Measurements from ENCODE around the gene POLR2I.
A peak's percentile ranks its signal among the peaks of the same experiment; 100 is the strongest.

Gene POLR2I

GRCh38 chr19:36114721-36115452 lies at the start of gene POLR2I:
POLR2I (minus strand) TSS chr19:36114875; CDS start chr19:36114856, 19 bp downstream.
- H3K4me3 ChIP-seq (replicated peaks; ENCODE audit: low read depth, low read length) = peak within 1 kb of the TSS; percentile 91
- DNase-seq (ENCODE audit: extremely low read depth, low read depth) = peak; percentile 99
- no peak for TF ChIP-seq CTCF (IDR thresholded peaks at IDR 0.05; ENCODE audit: low read depth, low read length, missing control alignments)

DNA sequence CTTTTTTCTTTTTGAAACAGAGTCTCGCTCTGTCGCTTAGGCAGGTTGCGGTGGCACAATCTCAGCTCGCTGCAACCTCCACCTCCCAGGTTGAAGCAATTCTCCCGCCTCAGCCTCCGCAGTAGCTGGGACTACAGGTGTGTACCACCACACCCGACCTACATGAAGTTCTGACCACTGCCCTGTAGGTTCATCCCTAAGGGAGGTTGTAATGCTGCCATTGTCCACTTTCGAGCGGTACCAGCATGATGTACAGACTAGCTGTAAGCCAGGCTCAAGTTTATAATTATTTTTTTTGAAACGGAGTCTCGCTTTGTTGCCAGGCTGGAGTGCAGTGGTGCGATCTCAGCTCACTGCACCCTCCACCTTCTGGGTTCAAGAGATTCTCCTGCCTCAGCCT lies 49.1 kb upstream of the POLR2I start:
- TF ChIP-seq CTCF (IDR thresholded peaks at IDR 0.05; ENCODE audit: low read depth, low read length, missing control alignments) = no peak
- DNase-seq (ENCODE audit: extremely low read depth, low read depth) = no peak
- H3K4me3 ChIP-seq (replicated peaks; ENCODE audit: low read depth, low read length) = no peak overlapping the region

DNA sequence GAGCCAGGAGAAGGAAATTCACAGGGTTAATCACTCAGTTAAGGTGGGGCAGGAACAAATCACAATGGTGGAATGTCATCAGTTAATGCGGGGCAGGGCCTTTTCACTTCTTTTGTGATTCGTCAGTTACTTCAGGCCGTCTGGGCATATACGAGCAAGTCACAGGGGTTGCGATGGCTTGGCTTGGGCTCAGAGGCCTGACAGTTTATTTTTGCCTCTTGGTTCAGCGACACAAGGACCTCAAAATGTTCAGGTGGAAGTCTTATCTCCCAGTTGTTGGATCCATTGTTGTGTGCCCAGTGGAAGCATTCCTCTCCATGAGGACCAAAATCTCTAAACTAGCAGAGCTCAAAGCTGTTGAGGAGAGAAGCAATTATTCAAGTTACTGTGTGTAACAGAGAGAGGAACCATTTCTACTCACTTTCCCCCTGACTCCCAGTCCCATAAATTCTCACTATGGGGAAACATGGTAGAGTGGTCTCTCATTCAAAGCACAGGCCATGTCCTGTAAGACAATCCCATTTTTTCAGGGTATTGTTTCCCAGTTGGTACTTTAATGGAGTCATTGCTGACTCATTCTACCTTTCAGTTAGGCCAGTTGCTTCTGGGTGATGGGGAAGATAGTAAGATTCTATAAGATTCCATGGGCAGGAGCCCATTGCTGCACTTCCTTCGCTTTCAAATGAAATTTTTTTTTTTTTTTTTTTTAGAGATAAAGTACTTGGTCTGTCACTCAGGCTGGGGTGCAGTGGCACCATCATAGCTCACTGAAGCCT lies 46.3 kb upstream of the POLR2I start:
- TF ChIP-seq CTCF (IDR thresholded peaks at IDR 0.05; ENCODE audit: low read depth, low read length, missing control alignments) = no peak
- DNase-seq (ENCODE audit: extremely low read depth, low read depth) = no peak
- no peak overlapping the region for H3K4me3 ChIP-seq (replicated peaks; ENCODE audit: low read depth, low read length)

DNA sequence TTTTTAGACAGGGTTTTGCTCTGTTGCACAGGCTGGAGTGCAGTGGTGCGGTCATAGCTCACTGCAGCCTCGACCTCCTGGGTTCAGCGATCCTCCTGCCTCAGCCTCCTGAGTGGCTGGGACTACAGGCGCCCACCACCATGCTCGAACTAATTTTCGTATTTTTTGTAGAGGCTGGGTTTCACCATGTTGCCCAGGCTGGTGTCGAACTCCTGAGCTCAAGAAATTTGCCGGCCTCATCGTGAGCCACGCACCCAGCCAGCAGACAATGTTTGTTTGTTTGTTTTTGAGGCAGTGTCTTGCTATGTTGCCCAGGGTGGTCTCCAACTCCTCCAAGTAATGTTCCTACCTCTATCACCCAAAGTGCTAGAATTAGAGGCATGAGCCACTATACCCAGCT lies 38.5 kb upstream of the POLR2I start:
- no peak for DNase-seq (ENCODE audit: extremely low read depth, low read depth)
- TF ChIP-seq CTCF (IDR thresholded peaks at IDR 0.05; ENCODE audit: low read depth, low read length, missing control alignments) = no peak

GRCh38 chr19:36152352-36153091 lies 37.8 kb upstream of the POLR2I start, which contains the start of gene COX7A1:
COX7A1 (minus strand) TSS chr19:36152447; CDS start chr19:36152407, 40 bp downstream.
- TF ChIP-seq CTCF (IDR thresholded peaks at IDR 0.05; ENCODE audit: low read depth, low read length, missing control alignments) = no peak
- peak within 1 kb of the TSS; percentile 23 for H3K4me3 ChIP-seq (replicated peaks; ENCODE audit: low read depth, low read length)
- DNase-seq (ENCODE audit: extremely low read depth, low read depth) = no peak

More for the DNA sequence above, 38.5 kb upstream of the POLR2I start:
- no peak overlapping the region for H3K4me3 ChIP-seq (replicated peaks; ENCODE audit: low read depth, low read length)

GRCh38 chr19:36152019-36152351 lies 37.3 kb upstream of the POLR2I start:
- DNase-seq (ENCODE audit: extremely low read depth, low read depth) = no peak
- peak overlapping the region; percentile 23 for H3K4me3 ChIP-seq (replicated peaks; ENCODE audit: low read depth, low read length)
- no peak for TF ChIP-seq CTCF (IDR thresholded peaks at IDR 0.05; ENCODE audit: low read depth, low read length, missing control alignments)
